HL-60 (cell line): ENCODE results near the gene UBE2E2.

Source experiments
- CTCF ChIP-seq: IDR thresholded peaks from one replicate; pipeline ENCODE4 v1.5.1; 2011; ENCODE audit warnings: low read length, control low read depth, inconsistent platforms; ENCODE audit not compliant: insufficient read depth
- POLR2AphosphoS5 ChIP-seq: IDR thresholded peaks from 2 replicates; pipeline ENCODE4 v1.6.1; 2012; ENCODE audit warnings: low read depth

- TF ChIP-seq CTCF (no peak), POLR2AphosphoS5 (no peak)
Measured at GRCh38 chr3:23263796-23264195, 60.7 kb downstream of the UBE2E2 start.
